Vagina (tissue), 2 donors: ENCODE results near the gene NLGN1.

ENCODE experiments used
- POLR2A ChIP-seq, 2 donors: fragments of 450-650 bp; IDR thresholded peaks; one replicate each; pipeline ENCODE4 v1.6.1; 2017; ENCODE audit warnings: antibody characterized with exemption in 2 of 2, mild to moderate bottlenecking in 2 of 2, moderate library complexity in 2 of 2
- POLR2AphosphoS5 ChIP-seq, 2 donors: sonication (generic); formaldehyde crosslinking; IDR thresholded peaks; one replicate each; pipeline ENCODE4 v1.9.0; 2017; ENCODE audit warnings: antibody characterized with exemption in 2 of 2, mild to moderate bottlenecking in 2 of 2, low read depth in 1 of 2; ENCODE audit not compliant: insufficient read depth in 1 of 2
- TF ChIP-seq, protein P1 (sequence below), 3 experiments: fragments of 450-650 bp in 2 of 3; fragments of 200-600 bp in 1 of 3; sonication (generic) in 1 of 3; IDR thresholded peaks; one replicate each; pipeline ENCODE4 v1.5.1; 2017 to 2019; ENCODE audit warnings: antibody characterized with exemption in 3 of 3, mild to moderate bottlenecking in 2 of 3, moderate library complexity in 2 of 3

GRCh38 chr3:174278094-174278493, 880.5 kb downstream of the NLGN1 start:
- TF ChIP-seq POLR2A (IDR thresholded peaks at IDR 0.05) (no peak), POLR2AphosphoS5 (IDR thresholded peaks at IDR 0.05; ENCODE audit: insufficient read depth in 1 of 2, low read depth in 1 of 2) (no peak)
- TF ChIP-seq, protein P1, sequence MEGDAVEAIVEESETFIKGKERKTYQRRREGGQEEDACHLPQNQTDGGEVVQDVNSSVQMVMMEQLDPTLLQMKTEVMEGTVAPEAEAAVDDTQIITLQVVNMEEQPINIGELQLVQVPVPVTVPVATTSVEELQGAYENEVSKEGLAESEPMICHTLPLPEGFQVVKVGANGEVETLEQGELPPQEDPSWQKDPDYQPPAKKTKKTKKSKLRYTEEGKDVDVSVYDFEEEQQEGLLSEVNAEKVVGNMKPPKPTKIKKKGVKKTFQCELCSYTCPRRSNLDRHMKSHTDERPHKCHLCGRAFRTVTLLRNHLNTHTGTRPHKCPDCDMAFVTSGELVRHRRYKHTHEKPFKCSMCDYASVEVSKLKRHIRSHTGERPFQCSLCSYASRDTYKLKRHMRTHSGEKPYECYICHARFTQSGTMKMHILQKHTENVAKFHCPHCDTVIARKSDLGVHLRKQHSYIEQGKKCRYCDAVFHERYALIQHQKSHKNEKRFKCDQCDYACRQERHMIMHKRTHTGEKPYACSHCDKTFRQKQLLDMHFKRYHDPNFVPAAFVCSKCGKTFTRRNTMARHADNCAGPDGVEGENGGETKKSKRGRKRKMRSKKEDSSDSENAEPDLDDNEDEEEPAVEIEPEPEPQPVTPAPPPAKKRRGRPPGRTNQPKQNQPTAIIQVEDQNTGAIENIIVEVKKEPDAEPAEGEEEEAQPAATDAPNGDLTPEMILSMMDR (IDR thresholded peaks at IDR 0.05): no peak
